Glomerular visceral epithelial cell (primary cell): ENCODE data around the gene BACH2.
"Not testable (repeated sequence)": the region's sequence is repeated elsewhere in the genome, so short reads cannot be mapped to it uniquely, and the experiment has no call there.

Source experiments
- DNase-seq: peaks from one replicate; pipeline ENCODE4 v3.0.0-alpha.2; 2016; ENCODE audit errors: extremely low spot score

Gene BACH2

DNA sequence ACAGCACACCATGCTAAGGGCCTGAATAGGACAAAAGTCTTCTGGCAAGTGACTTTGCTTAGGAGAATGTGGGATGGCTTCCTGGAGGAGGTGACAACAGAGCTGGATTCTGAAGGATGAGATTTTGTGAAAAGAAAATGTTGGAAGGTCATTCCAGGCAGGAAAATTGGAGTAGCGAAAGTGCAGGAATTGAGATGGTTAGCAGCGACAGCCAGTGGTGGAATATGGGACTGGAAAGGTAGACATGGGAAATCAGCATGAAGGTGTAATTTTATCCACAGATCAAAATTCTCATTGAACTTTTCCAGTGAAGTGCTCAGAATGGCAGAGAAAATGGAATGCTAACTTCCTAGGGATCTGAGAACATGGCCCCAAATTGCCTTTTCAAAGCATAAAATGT is 5.7 kb upstream of the BACH2 start:
- no peak for DNase-seq

DNA sequence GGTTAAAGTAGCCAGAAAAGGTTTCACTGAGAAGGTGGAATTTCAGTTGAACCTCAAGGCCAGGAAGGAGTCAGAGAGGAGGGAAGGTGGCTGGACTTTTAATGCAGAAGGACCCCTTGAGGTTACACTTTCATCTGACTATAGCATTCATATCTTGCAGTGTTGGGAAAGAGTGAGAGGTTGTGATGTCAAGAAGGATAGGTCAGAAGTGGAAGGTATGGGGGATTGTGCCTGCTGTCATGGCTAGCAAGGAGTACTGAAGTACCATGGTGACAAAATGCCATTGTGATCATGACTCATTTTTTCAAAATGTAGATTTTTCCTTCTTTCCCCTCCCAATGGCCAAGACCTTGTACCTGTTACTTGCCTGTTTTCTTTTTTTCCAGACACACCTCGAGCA is 5.2 kb upstream of the BACH2 start:
- no peak for DNase-seq

DNA sequence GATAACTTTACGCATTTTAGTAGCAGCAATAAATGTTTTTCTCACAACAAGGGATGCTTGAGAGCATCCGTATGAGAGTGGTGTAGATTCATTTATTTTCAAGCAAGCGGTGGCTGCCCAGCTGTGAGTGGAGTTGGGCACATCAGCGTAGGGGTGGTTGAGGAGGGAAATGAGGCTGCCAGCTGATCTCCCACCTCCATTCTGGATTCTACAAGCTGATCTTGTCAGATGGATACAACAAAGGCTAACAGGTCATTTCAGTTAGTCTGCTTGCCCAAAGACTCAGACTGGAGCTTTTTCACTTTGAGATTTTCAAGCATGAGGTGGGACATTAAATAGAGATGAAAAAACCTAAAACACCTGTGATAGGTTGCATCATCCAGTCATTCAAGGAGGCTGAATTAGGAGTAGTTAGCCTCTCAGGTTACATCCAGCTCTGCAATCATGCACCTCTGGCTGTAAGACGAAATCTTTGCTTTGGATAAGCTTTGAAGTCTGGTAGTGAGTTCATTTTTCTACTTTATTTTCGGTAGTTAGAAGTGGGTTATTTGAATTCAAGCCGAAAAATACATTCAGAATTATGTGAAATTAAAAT is 1.9 kb upstream of the BACH2 start:
- no peak for DNase-seq

- no peak for DNase-seq
Observed at GRCh38 chr6:90297867-90298381, 1.3 kb upstream of the BACH2 start.

DNA sequence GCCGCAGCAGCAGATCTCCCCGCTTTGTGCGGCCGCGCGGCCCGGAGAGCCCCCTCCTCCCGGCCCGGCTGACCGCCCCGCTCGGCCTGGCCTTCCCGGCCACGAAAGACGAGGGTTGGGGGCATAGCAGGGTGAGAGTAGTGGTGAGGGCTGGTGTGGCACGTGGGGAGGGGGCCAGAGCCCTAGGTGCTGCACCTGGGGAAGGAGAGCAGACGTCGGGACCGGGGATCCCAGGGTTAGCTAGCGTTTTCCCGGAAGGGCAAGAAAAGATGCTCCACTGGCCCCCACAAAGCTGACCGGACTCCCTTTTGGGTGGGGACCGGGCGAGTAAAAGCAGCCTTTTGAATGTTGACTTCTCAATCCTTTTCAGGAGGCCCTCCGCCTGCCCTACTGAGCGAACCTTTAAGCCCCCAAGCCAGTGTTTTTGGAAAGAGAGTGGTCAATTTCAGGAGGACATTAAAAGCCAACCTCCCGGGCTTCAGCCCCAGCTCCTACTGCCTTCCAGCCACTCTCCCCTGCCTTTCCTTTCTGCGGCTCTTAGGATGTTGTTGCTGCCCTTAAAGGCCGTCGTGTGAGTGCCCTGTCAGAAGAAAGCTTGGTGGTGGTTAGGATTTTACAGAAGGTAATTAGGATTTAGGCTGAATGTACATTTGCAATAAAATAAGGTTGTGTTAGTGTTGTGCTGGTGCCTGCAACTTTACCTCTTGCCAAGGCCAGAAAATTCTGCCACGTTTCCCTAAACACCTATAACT is 648 bp upstream of the BACH2 start:
- no peak for DNase-seq

- DNase-seq, result peak; percentile 64
Observed at GRCh38 chr6:90295854-90296340, 746 bp downstream of the BACH2 start.

- peak; percentile 51 for DNase-seq
Observed at GRCh38 chr6:90294989-90295853, 1.4 kb downstream of the BACH2 start.

DNA sequence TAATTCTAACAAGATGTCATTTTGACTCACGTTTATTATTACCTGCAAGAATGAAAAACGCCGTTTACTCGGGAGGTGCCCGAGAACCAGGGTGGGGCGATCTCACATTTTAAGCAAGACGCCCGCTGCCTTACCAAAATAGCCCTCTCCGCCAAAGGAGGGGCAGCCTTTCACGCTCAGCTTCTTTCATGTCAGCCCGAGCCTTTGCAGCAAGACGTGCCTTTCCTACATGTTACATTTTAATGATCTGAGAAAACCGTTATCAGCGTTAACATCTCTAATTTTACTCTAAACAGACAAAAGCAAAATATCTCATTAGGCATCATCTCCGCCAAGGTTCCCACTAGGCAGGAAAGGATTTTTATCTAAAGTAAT is 2.0 kb downstream of the BACH2 start:
- DNase-seq, result no peak

- no peak for DNase-seq
Observed at GRCh38 chr6:90294008-90294511, 2.6 kb downstream of the BACH2 start.

DNA sequence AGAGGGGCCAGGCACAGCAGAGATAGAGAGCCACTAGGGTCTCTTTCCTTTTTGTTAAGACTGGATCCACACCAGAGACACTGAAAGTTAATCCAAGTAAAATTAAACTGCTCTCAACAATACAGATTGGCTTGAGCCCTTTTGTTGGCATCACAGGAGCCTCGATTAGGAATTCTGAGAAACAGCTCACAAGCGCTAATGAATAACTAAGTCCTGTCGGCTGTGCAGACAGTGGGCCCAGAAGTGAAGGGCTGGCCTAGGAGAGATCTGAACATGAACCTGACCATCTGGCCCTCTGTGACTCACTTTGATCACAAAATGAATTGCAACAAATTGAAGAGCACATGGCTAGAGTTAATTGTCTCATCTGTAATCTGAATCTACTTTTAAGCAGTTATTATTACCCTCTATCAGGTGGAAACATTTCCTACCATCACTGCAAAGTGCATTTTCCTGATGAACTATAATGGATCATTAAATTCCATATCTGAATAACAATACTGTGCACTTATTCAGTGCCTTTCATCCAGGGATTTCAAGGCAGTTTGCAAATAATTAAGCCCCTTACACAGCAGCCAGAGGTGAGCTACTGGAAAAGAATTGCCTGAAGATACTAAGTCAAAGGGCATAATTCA is 3.2 kb downstream of the BACH2 start:
- DNase-seq, result peak; percentile 70

DNA sequence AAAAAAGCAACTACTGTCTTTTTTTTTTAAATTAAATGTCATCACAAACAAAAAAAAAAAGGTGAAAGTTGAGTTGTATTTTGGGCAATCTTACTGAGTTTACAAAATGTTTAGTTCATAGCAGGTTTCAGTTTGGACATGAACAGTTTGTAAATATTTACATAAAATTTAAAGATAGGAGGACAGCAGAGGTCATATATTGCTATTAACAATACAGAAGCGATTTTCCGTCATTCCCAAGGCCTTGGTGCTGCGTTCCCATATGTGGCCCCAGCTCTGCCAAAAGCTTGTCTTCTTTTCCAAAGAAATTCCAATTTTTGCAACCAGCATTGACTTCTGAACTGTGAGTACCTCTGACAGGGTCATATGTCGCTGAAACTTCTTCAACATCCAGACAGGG is 5.1 kb downstream of the BACH2 start:
- DNase-seq, result no peak

DNA sequence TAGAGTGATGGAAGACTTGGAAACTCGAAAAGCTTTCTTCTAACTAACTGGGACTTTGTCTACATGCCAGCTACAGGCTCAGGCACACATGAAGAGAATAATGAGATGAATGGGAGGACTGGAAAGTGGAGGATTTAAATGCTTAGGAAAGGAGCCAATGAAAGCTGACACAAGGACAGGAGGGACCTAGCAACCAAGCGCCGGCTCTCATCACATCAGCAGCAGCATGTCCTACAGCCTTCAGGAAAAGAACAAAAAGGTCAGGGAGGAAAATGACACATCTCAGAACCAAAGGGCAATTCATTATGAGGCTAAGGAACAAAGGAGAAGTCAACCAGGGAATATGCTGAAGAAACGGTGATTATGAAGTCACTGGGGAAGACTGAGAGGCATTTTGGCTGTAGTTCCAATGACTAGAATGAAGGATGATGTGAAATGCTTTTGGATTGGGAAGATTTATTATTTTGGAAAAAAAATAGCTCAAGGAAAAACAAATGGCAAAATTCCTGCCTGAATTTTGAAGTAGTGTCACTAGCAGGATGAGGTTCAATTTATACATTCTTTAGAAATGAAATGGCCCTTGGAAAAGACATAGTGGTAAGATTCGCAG is 5.7 kb downstream of the BACH2 start:
- no peak for DNase-seq

DNA sequence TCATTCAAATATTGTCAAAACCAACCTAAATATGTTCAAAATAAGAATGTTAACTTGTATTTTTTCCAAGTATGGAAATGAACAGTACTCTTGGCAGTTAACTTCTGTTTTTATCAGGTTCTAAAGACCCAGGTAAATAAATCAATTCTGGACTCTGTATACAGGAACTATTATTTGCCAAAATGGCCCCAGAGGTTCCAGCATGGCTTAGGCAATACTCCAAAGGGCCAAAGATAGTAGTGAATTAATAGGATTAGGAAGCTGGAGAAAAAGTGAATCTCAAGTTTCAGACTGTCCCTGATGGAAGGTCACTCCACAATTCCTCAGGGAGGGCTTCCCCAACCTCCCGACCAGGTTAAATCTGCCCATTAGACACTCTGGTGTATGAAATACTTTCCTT is 6.7 kb downstream of the BACH2 start:
- no peak for DNase-seq

GRCh38 chr6:90288404-90288803 is 8.2 kb downstream of the BACH2 start:
- DNase-seq, result no peak

- peak; percentile 32 for DNase-seq
Observed at GRCh38 chr6:90286884-90287488, 9.7 kb downstream of the BACH2 start.

- peak; percentile 93 for DNase-seq
Observed at GRCh38 chr6:90285611-90286381, 10.8 kb downstream of the BACH2 start.

DNA sequence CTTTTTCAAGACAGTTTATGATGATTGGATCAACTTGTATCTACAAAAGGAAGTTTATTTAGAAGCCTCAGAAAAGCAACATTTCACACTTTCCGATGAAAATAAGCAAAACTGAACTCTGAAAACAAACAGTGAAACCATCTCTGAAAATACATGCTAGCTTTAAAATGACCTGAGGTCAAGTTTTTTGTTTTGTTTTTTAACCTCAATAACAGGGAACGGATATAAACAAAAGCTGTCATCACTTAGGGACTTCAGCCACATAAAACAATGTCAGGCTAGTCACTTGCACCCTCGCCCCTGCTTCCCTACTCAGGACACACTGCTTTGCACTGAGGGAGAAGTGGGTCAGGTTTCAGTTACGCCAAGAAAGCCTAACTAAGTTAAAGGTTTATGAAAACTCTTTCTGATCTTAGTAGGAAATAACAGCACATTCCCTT is 11.6 kb downstream of the BACH2 start:
- no peak for DNase-seq

DNA sequence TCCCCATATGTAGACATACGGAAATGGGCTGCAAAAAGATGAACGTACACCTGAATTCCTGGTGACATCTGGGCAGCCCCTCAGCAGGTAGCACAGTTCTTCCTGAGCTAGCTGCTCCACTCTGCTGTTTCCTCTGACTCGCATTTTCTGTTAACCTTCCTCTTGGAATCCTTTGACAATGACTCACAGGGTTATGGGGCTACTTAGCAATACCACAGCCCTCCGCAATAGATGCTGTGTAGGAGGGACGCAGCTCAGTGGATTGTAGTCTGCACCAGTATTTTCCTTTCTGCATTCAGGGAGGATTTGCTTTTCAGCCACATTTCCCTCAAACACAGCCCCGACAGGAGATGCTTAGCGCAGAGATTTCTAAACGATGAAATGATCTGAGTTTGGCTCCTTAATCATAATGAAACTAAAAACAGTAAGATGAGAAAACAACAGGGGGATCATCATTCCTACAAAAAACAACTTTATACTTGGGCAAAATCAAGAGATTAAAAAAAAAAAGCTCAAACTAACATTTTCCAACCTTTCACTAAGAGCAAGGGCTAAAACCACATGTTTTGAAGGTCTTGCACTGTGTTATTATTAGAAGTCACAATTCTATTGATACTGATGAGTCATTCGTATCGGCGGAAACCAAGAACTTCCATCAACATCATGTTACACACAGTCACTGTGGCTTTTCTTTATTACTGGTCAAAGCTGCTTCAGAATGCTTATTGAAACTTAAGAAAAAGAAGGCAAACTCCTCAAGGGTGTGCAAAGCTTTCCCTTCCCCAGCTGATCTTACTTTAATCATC is 12.2 kb downstream of the BACH2 start:
- DNase-seq, result peak; percentile 87

DNA sequence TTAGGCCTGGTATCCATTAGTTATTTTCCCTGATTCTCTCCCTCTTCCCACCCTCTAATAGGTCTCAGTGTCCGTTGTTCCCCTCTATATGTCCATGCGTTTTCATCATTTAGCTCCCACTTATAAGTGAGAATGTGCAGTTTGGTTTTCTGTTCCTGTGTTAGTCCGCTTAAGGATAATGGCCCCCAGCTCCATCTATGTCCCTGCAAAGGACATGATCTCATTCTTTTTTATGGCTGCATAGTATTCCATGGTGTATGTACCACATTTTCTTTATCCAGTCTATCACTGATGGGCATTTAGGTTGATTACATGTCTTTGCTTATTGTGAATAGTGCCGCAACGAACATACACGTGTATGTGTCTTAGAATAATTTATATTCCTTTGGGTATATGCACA is 14.4 kb downstream of the BACH2 start:
- DNase-seq, result not testable (repeated sequence)
